H1 (cell line): ENCODE measurements around the gene ADRA2C. TPM values are rescaled to one million over a fixed set of nuclear protein-coding genes. Genes with fewer than 3 reads are reported as not detected.

Source experiments
- CBX8 ChIP-seq: fragments of 300-800, 300-1000 bp; sonication (generic); IDR thresholded peaks from 2 replicates; pipeline ENCODE4 v1.7.1; 2016; ENCODE audit warnings: low read depth, low read length, borderline replicate concordance
- EP300 ChIP-seq, 2 experiments: IDR thresholded peaks; 1 replicate in 1 of 2; 2 replicates in 1 of 2; pipeline ENCODE4 v1.6.1; 2011 to 2012; ENCODE audit warnings: low read depth in 2 of 2, low read length in 2 of 2, mild to moderate bottlenecking in 2 of 2, borderline replicate concordance in 1 of 2, inconsistent platforms in 1 of 2, moderate library complexity in 1 of 2
- SIX5 ChIP-seq: IDR thresholded peaks from 2 replicates; pipeline ENCODE4 v1.6.1; 2011; ENCODE audit warnings: mild to moderate bottlenecking, low read depth, low read length
- SP2 ChIP-seq: IDR thresholded peaks from 2 replicates; pipeline ENCODE4 v1.6.1; 2012; ENCODE audit warnings: mild to moderate bottlenecking, low read length, inconsistent platforms
- YY1 ChIP-seq: IDR thresholded peaks from 2 replicates; pipeline ENCODE4 v1.6.1; 2011; ENCODE audit warnings: low read depth, mild to moderate bottlenecking, low read length
- ZNF274 ChIP-seq: IDR thresholded peaks from 2 replicates; pipeline ENCODE4 v1.7.0; 2012; ENCODE audit warnings: low read length, borderline replicate concordance; ENCODE audit errors: extremely low read depth
- polyA plus RNA-seq, 7 experiments: library from polyadenylated mRNA; depleted of rRNA in 3 of 7; stranded (reverse) in 5 of 7; unstranded in 2 of 7; fragments of >200 nt in 5 of 7; fragments of 200-250 nt in 2 of 7; gene quantifications; 1 replicate in 5 of 7; 2 replicates in 1 of 7; 4 replicates in 1 of 7; pipeline versions ENCODE4 v1.2.1 to v1.2.3, GENCODE V29; 2011 to 2013; ENCODE audit warnings: missing spikeins in 2 of 7, mixed read lengths in 2 of 7
- total RNA-seq: library from RNA; stranded (reverse); fragmentation: NEBNext Ultra II Directional; extraction: Animal tissue kit (Norgen Biotek cat#: 25700); gene quantifications from 2 replicates; pipeline ENCODE4 v1.2.1, GENCODE V29; 2021

ADRA2C gene
- total and polyA plus RNA-seq, 2 of the 8 experiments (the other 6 are each of a cell fraction or from before 2014, with no cell fraction given), result 14.6 to 14.8 TPM

DNA sequence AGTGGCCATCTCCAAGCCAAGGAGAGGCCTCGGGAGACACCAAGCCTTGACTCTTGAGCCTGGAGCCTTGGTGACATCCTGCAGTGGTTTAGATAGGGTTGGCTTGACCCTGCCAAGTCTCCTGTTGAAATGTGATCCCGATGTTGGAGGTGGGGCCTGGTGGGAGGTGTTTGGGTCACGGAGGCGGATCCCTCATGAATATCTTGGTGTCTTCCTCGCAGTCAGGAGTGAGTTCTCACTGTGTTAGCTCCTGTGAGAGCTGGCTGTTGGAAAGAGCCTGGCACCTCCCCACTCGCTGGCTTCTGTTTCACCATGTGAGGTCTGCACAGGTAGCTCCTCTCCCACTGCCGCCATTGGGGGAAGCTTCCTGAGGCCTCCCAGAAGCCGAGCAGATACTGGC, 38.8 kb downstream of the ADRA2C start (continued):
- no peak for TF ChIP-seq SIX5
- no peak for TF ChIP-seq YY1
- no peak for TF ChIP-seq EP300 (IDR thresholded peaks at IDR 0.05; ENCODE audit: borderline replicate concordance in 1 of 2, low read depth in 2 of 2, low read length in 2 of 2)
- TF ChIP-seq SP2, result no peak
- no peak for TF ChIP-seq CBX8
- TF ChIP-seq ZNF274, result no peak
